ENCODE data around the gene SRRM3. TPM values are rescaled to one million over a fixed set of nuclear protein-coding genes. Genes with fewer than 3 reads are reported as not detected.

Gene SRRM3
- total and polyA plus RNA-seq, 9 of the 15 experiments (the other 6 are each of a cell fraction or from before 2014, with no cell fraction given) = 0.04 to 0.91 (median 0.46) TPM; not detected in 2

DNA sequence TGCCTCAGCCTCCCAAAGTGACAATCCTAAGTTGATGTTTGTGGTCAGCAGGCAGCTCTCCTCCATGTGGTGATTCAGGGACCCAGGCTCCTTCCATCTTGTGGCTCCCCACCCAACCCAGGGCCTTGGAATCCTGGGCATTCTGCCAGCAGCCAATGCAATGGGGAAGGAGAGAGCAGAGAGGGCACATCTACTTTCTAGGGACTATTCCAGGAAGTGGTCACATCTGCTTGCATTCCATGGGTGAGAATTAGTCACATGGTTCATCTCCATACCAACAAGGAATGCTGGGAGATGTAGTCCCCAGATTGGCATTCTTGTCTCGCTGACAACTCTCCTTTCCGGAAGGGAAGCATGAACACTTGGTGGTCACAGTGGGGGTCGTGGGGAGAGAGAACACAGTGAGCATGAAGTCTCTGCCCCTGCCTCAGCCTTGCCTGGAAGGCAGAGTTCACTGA is 9.9 kb upstream of the SRRM3 start (continued):
- TF ChIP-seq, protein P1, sequence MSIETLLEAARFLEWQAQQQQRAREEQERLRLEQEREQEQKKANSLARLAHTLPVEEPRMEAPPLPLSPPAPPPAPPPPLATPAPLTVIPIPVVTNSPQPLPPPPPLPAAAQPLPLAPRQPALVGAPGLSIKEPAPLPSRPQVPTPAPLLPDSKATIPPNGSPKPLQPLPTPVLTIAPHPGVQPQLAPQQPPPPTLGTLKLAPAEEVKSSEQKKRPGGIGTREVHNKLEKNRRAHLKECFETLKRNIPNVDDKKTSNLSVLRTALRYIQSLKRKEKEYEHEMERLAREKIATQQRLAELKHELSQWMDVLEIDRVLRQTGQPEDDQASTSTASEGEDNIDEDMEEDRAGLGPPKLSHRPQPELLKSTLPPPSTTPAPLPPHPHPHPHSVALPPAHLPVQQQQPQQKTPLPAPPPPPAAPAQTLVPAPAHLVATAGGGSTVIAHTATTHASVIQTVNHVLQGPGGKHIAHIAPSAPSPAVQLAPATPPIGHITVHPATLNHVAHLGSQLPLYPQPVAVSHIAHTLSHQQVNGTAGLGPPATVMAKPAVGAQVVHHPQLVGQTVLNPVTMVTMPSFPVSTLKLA (conservative IDR thresholded peaks at IDR 0.05) = no peak
- TF ChIP-seq, protein P2, sequence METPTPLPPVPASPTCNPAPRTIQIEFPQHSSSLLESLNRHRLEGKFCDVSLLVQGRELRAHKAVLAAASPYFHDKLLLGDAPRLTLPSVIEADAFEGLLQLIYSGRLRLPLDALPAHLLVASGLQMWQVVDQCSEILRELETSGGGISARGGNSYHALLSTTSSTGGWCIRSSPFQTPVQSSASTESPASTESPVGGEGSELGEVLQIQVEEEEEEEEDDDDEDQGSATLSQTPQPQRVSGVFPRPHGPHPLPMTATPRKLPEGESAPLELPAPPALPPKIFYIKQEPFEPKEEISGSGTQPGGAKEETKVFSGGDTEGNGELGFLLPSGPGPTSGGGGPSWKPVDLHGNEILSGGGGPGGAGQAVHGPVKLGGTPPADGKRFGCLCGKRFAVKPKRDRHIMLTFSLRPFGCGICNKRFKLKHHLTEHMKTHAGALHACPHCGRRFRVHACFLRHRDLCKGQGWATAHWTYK (CRISPR knock-in tag; IDR thresholded peaks at IDR 0.05) = no peak
- TF ChIP-seq NCOR1 (IDR thresholded peaks at IDR 0.05) (no peak), ZNF12 (CRISPR knock-in tag; IDR thresholded peaks at IDR 0.05) (no peak), ZSCAN29 (IDR thresholded peaks at IDR 0.05) (no peak), CTBP1 (IDR thresholded peaks at IDR 0.05; ENCODE audit: borderline replicate concordance) (no peak), CBX8 (IDR thresholded peaks at IDR 0.05; ENCODE audit: borderline replicate concordance, extremely low read depth, low read depth, low read length, poor library complexity, severe bottlenecking) (no peak)
- TF ChIP-seq, protein P3, sequence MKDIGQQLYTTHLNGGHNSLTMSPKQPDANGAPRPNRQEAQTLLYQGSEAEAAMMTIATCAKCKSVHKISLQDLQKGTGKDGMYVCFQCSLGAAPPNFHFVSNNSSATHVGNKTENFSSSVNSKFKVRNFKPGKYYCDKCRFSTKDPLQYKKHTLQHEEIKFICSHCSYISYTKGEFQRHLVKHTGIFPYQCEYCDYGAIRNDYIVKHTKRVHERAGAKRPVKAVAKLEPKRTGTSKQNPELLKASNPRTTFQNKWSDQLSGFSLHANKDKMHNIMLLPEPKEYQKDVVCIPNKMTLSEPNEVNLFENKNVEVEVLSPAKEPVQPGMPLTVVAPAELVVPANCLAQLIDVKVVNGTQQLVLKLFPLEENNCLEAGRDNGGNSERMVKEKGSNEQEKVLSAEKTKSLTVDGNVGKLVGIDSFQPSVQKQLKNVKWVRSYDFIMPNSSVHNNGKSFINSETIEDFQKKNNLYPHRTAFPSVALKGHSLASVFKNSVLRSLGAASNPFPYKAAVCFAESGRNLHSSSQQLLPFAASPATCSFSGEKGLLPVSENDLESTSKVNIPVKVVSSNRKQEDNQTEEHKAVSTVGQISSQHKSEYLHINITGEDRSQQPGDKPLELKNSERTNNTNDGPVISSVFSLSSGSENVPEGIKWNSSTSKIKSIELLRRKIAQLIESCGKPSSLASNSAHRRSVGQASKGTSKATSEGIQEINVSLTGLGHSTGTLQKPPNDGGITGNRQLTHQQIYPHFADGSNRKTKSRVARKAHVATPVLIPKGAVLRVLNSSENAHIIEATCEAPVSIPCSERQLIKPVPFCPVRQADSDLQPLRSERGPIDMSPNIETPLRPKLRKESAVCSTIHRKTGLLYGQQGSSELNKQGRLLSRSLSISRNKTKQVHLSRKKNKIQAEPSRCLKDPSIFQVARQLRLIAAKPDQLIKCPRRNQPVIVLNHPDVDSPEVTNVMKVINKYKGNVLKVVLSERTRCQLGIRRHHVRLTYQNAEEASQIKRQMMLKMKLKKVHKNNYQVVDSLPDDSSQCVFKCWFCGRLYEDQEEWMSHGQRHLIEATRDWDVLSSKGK (CRISPR knock-in tag; IDR thresholded peaks at IDR 0.05) = no peak
- TF ChIP-seq, protein P4, sequence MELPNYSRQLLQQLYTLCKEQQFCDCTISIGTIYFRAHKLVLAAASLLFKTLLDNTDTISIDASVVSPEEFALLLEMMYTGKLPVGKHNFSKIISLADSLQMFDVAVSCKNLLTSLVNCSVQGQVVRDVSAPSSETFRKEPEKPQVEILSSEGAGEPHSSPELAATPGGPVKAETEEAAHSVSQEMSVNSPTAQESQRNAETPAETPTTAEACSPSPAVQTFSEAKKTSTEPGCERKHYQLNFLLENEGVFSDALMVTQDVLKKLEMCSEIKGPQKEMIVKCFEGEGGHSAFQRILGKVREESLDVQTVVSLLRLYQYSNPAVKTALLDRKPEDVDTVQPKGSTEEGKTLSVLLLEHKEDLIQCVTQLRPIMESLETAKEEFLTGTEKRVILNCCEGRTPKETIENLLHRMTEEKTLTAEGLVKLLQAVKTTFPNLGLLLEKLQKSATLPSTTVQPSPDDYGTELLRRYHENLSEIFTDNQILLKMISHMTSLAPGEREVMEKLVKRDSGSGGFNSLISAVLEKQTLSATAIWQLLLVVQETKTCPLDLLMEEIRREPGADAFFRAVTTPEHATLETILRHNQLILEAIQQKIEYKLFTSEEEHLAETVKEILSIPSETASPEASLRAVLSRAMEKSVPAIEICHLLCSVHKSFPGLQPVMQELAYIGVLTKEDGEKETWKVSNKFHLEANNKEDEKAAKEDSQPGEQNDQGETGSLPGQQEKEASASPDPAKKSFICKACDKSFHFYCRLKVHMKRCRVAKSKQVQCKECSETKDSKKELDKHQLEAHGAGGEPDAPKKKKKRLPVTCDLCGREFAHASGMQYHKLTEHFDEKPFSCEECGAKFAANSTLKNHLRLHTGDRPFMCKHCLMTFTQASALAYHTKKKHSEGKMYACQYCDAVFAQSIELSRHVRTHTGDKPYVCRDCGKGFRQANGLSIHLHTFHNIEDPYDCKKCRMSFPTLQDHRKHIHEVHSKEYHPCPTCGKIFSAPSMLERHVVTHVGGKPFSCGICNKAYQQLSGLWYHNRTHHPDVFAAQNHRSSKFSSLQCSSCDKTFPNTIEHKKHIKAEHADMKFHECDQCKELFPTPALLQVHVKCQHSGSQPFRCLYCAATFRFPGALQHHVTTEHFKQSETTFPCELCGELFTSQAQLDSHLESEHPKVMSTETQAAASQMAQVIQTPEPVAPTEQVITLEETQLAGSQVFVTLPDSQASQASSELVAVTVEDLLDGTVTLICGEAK (IDR thresholded peaks at IDR 0.05) = peak; percentile 70; the same call in 1 of the 2 replicates
- TF ChIP-seq, protein P4 (CRISPR knock-in tag; IDR thresholded peaks at IDR 0.05) = no peak

Measured in K562 (cell line).